Retinal pigment epithelial cell (primary cell): ENCODE data around the gene LAMA2.

Experiments
- DNase-seq: peaks from one replicate; pipeline ENCODE4 v3.0.0-alpha.2; 2010; ENCODE audit warnings: low read depth
- H3K4me3 ChIP-seq: 2 replicates; pipeline ENCODE4 v1.5.1; 2011; ENCODE audit warnings: mild to moderate bottlenecking, low read length, control low read depth, moderate library complexity
- TF ChIP-seq, protein P1 (sequence below): conservative IDR thresholded peaks from 2 replicates; pipeline ENCODE4 v1.5.1; 2011; ENCODE audit warnings: low read depth, low read length, control low read depth, inconsistent platforms

The LAMA2 gene

DNA sequence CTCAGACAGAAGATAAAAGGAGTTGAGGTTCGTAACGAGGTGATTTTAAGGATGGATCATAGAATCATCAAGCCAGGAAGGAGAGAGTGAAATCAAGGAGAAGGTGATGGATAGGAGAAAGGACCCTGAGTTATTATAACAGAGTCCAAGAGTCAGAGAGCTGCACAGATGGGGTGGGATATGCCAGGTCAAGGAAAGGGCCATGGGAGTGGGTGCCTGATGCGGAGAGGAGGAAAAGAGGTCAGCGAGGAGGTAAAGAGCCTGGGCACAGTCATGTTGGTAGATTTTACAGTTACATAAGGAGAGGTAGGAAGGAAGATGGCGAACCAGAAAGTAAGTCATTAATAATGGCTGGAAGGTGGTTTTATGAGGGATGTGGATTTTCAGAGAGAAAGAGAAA is 114.9 kb downstream of the LAMA2 start:
- TF ChIP-seq, protein P1, sequence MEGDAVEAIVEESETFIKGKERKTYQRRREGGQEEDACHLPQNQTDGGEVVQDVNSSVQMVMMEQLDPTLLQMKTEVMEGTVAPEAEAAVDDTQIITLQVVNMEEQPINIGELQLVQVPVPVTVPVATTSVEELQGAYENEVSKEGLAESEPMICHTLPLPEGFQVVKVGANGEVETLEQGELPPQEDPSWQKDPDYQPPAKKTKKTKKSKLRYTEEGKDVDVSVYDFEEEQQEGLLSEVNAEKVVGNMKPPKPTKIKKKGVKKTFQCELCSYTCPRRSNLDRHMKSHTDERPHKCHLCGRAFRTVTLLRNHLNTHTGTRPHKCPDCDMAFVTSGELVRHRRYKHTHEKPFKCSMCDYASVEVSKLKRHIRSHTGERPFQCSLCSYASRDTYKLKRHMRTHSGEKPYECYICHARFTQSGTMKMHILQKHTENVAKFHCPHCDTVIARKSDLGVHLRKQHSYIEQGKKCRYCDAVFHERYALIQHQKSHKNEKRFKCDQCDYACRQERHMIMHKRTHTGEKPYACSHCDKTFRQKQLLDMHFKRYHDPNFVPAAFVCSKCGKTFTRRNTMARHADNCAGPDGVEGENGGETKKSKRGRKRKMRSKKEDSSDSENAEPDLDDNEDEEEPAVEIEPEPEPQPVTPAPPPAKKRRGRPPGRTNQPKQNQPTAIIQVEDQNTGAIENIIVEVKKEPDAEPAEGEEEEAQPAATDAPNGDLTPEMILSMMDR: no peak
- H3K4me3 ChIP-seq: no peak overlapping the region
- no peak for DNase-seq

DNA sequence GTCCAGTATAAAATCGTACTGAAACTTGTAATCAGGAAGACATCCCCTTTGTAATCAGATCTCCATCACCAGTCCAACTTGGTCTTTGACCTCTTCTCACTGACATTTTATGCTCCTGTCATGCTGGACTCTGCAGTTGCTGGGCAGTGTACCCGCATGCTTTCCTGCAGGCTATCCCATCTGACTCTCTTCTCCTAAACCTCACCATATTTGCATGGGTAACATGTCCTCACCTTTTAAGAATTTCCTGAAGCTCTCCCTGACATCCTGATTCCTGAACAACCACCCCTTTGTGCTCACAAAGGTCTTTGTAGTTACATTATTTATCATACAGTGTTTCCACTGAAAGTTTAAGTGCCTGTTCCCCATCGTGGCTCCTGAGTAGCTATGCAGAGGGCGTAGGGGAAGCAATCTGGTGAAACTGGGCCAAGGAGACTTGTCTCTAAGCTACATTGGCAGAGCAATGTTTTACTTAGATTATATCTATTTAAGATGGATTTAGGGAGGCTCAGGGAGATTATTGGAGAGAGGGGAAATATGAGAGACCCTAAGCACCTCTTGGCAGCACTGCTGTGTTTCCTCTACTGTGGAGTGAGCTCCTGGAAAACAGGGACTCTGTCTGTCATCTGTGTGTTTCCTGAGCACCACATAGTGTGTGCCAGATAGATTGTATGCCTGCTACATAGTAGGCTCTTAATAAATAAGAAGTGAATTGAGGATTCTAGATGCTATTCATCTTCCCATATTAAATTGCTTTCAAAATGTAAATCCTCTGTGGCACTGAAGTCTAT is 124.0 kb downstream of the LAMA2 start:
- TF ChIP-seq, protein P1: no peak
- no peak overlapping the region for H3K4me3 ChIP-seq
- peak; percentile 4 for DNase-seq

DNA sequence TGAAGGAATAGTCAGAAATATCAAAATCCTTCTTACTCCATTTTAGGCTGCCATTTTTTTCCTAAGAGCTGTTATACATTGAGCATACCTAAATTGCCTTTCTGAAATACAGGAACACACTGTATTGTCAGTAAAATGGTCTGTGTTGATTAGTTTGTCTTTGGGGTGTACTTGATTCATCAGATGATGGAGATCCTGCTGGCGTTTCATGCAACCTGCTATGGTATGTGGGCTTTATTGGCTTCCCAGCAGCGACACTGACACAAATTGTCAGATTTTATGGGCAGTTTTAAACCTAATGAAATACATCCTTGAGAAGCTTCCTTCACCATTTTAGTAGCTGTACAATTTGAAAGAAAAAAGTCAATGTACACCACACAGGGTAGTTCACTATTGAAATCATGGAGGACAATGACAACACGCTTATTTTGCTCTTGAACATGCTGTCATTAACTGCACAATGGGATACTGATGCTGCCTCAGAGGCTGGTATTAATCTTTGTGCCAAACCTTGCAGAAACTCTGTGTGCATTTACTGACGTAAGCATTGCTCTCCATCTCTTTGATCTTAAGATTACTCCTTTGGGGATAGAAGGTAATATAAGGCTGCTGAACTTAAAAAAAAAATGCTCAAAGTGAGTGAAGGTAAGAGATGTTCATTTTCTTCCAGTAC is 124.9 kb downstream of the LAMA2 start:
- DNase-seq: no peak
- no peak overlapping the region for H3K4me3 ChIP-seq
- TF ChIP-seq, protein P1: no peak

DNA sequence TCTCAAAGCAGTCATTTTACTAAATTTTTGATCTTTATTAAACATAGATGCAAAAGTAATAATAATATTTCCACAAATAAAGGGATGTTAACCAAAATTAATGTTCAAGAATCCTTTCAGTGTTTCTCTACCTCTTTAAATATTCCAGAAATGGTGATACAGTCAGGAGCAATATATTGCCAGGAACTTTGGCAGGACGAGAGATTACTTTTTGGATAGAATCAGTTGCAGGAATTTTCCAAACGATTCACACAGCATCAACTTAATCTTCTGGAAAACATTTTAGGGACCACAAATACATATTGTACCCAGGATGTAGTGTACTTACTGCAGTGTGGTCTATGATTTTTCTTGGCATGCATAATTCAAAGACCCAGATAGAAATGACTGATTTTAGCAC is 125.7 kb downstream of the LAMA2 start:
- no peak for DNase-seq
- H3K4me3 ChIP-seq: no peak overlapping the region
- TF ChIP-seq, protein P1: no peak

DNA sequence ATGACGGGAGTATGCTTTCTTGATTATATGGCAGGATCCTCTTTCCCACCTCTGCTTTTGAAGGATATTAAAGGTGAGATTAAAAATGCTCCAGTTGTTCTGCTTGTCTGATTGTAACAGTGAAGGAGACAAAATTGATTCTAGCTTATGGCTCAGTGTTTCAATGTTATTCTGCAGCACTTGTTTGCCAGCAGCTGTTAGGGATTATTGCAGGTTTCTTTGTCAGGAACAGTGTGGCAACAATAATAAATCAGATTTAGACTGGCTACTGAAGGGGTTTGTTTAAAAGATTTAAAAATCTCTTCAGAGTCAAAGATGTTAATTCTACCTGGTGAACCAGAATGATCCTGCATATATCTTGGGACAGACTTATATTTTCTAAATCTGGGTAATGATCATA is 126.9 kb downstream of the LAMA2 start:
- TF ChIP-seq, protein P1: no peak
- DNase-seq: no peak
- H3K4me3 ChIP-seq: no peak overlapping the region

DNA sequence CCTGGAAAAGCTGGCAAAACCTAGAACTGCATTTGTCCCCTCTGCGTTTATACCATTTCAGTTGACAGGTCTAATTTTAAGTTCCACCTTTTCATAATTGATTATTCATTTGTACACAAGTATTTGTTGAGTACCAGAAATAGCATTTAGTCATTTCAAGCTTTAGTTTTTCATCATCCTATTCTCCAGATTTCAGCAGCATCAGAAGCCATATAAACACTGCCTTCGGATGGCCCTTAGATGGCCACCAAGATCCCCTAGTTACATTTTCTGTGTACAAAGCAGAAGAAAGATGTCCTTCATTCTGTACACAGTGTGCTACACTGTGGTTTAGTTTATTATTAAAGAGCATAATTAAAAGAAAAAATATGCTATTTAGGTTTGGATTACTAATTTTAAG is 131.4 kb downstream of the LAMA2 start:
- DNase-seq: no peak
- H3K4me3 ChIP-seq: no peak overlapping the region
- TF ChIP-seq, protein P1: no peak

DNA sequence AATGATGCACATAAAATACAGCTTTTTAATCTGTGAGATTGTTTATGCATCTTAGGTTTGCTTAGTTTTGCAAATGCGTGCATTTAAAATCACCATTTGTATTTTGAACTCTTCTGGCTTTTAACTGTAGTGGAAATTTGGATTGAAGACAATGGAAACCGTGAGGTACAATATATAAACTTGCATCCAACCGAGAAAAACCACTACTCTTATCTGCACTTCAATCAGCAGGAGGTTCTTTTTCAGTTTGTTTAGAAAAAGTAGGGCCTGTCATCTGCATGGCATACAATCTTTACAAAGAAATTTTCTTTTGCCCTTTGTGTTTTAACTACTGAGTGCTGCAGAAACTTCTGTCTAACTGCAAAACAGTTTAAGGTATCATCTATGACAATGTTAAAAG is 132.8 kb downstream of the LAMA2 start:
- no peak for DNase-seq
- no peak overlapping the region for H3K4me3 ChIP-seq
- TF ChIP-seq, protein P1: no peak
